PFSK-1 (cell line): ENCODE results near the gene PARD3B.

Experiments used
- FOXP2 ChIP-seq: optimal IDR thresholded peaks from 2 replicates; pipeline ENCODE3; 2011; ENCODE audit warnings: borderline replicate concordance, control low read depth, inconsistent platforms; ENCODE audit not compliant: insufficient read depth; ENCODE audit errors: extremely low read length, extremely low read depth
- POLR2AphosphoS5 ChIP-seq: IDR thresholded peaks from 2 replicates; pipeline ENCODE4 v1.6.1; 2012; ENCODE audit warnings: low read depth, mild to moderate bottlenecking, control low read depth, low read length, moderate library complexity
- SIN3A ChIP-seq: IDR thresholded peaks from 2 replicates; pipeline ENCODE4 v1.6.1; 2012; ENCODE audit warnings: mild to moderate bottlenecking, low read length, moderate library complexity, borderline replicate concordance; ENCODE audit not compliant: insufficient read depth
- TAF1 ChIP-seq: IDR thresholded peaks from 2 replicates; pipeline ENCODE4 v1.6.1; 2012; ENCODE audit warnings: low read length, control low read depth, borderline replicate concordance; ENCODE audit not compliant: insufficient read depth
- TF ChIP-seq, protein P1 (sequence below), 2 experiments: IDR thresholded peaks; 2 replicates each; pipeline versions ENCODE4 v1.6.1 to v1.8.0; 2011 to 2012; ENCODE audit warnings: low read depth in 2 of 2, low read length in 2 of 2, control low read depth in 1 of 2, inconsistent platforms in 1 of 2, mild to moderate bottlenecking in 1 of 2, moderate library complexity in 1 of 2; ENCODE audit not compliant: insufficient read depth in 1 of 2

The PARD3B gene

DNA sequence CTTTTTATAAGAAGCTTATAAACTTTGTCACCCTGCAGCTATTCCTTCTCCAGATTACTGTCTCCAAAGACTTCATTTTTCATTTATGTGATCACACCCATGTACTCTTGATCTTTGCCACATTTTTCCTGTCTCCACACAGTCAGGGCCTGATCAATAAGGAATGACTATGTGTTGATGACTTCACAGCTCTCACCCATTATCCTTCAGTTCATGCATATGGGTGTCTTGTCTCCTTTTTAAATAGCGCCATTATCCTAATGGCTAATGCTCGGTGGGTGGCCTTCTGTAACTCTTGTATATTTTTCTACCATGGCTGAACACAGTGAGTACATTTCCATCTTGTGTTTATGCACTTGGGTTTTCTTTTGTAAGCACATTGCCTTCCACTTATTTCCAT is 801.4 kb downstream of the PARD3B start:
- TF ChIP-seq FOXP2 (no peak), SIN3A (no peak), POLR2AphosphoS5 (no peak), TAF1 (no peak)
- TF ChIP-seq, protein P1, sequence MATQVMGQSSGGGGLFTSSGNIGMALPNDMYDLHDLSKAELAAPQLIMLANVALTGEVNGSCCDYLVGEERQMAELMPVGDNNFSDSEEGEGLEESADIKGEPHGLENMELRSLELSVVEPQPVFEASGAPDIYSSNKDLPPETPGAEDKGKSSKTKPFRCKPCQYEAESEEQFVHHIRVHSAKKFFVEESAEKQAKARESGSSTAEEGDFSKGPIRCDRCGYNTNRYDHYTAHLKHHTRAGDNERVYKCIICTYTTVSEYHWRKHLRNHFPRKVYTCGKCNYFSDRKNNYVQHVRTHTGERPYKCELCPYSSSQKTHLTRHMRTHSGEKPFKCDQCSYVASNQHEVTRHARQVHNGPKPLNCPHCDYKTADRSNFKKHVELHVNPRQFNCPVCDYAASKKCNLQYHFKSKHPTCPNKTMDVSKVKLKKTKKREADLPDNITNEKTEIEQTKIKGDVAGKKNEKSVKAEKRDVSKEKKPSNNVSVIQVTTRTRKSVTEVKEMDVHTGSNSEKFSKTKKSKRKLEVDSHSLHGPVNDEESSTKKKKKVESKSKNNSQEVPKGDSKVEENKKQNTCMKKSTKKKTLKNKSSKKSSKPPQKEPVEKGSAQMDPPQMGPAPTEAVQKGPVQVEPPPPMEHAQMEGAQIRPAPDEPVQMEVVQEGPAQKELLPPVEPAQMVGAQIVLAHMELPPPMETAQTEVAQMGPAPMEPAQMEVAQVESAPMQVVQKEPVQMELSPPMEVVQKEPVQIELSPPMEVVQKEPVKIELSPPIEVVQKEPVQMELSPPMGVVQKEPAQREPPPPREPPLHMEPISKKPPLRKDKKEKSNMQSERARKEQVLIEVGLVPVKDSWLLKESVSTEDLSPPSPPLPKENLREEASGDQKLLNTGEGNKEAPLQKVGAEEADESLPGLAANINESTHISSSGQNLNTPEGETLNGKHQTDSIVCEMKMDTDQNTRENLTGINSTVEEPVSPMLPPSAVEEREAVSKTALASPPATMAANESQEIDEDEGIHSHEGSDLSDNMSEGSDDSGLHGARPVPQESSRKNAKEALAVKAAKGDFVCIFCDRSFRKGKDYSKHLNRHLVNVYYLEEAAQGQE (IDR thresholded peaks at IDR 0.05; ENCODE audit: insufficient read depth in 1 of 2, low read depth in 2 of 2, low read length in 2 of 2), result no peak

DNA sequence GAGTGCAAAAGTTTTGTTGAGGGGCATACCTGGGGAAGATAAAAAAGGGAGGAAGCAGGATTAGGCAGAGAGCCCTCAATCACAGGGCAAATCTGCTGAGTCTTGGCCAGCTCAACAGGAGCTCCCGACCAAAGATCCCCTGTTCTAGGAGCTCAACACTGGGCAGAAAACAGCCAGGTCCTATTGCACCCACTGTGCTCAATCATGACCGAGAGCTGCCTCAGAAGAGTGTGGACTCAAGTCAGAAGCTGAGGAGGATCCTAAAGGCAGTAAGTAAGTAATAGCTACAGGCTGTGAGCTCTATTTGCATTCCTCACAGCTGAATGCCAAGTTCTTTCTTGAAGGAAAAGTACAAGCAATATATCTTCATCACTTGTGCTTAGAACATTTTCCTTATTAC is 802.6 kb downstream of the PARD3B start:
- TF ChIP-seq POLR2AphosphoS5 (no peak), FOXP2 (no peak), TAF1 (no peak), SIN3A (no peak)
- TF ChIP-seq, protein P1 (IDR thresholded peaks at IDR 0.05; ENCODE audit: insufficient read depth in 1 of 2, low read depth in 2 of 2, low read length in 2 of 2), result no peak

DNA sequence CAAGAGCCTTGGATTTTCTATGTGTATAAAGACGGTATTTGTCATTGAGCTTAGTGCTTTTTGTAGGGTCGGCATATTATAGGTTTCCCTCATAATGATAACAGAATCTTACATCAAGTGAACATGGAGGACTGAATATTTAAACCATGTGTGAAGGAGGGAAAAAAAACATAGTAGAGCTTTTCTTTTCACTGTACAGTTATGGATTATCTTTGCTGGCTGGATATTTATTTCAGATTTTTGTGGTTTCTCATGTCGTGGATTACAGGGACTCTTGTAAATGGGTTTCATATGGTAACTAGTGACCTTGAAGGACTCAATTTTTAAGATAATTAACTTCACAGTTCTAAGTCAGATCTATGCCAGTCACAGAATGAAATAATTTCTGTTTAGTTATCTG is 806.8 kb downstream of the PARD3B start:
- TF ChIP-seq POLR2AphosphoS5, result no peak
- TF ChIP-seq TAF1, result no peak
- TF ChIP-seq SIN3A, result no peak
- TF ChIP-seq FOXP2, result no peak
- TF ChIP-seq, protein P1 (IDR thresholded peaks at IDR 0.05; ENCODE audit: insufficient read depth in 1 of 2, low read depth in 2 of 2, low read length in 2 of 2), result no peak

DNA sequence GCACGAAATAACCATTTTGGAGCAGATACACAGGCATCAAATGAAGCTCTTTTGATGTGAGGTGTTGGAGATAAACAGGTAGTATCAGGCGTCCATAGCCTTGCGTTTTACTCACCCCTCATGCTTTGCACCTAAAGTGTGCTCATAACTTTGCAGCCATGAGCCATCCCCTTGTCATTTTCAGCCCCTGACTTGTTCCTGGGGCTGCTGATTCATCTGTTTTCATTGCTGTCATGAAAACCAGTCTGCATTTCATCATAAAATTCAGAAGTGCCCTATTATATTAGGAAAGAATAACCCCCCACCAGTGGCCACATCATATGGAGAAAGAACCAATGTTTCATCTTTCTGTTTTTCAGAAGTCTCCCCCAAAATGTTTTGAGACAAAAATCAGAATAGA is 807.3 kb downstream of the PARD3B start:
- TF ChIP-seq, protein P1 (IDR thresholded peaks at IDR 0.05; ENCODE audit: insufficient read depth in 1 of 2, low read depth in 2 of 2, low read length in 2 of 2), result no peak
- TF ChIP-seq FOXP2 (no peak), TAF1 (no peak), SIN3A (no peak), POLR2AphosphoS5 (no peak)

DNA sequence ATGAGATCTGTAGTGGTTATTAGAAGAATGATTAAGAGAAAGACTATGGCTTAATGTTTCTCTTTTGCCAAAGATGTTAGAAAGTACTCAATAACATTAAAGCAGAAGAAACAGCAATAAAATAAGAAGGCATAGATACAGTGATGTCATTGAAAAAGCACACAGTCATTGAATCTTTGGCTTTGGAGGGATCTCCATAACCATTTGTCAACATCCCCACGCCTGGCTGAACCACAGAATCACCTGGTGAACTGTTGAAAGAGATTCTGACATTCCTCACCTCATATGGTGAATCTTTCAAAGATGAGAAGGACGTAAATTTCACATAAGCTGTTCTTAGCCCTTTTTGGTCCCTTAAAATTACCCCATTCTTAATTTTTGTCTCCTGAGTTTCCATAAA is 812.5 kb downstream of the PARD3B start:
- TF ChIP-seq SIN3A, result no peak
- TF ChIP-seq, protein P1 (IDR thresholded peaks at IDR 0.05; ENCODE audit: insufficient read depth in 1 of 2, low read depth in 2 of 2, low read length in 2 of 2), result no peak
- no peak for TF ChIP-seq TAF1
- no peak for TF ChIP-seq POLR2AphosphoS5
- TF ChIP-seq FOXP2, result no peak
